ENCODE results near the gene GPN3. TPM values are rescaled to one million over a fixed set of nuclear protein-coding genes. Genes with fewer than 3 reads are reported as not detected.
A peak's percentile ranks its signal among the peaks of the same experiment; 100 is the strongest.

Gene GPN3
- total and polyA plus RNA-seq, 2 of the 13 experiments (the other 11 are each of a cell fraction or from before 2014, with no cell fraction given), result 28.7 to 29.5 TPM

- no peak for TF ChIP-seq PRDM15 (CRISPR knock-in tag; IDR thresholded peaks at IDR 0.05)
- peak; percentile 50 for TF ChIP-seq ZEB1 (IDR thresholded peaks at IDR 0.05; ENCODE audit: insufficient replicate concordance, low read depth)
- no peak for TF ChIP-seq ATF7 (IDR thresholded peaks at IDR 0.05)
- no peak for TF ChIP-seq ATF7 (CRISPR knock-in tag; IDR thresholded peaks at IDR 0.05)
- 0 out of 2 replicates have a peak, but pooled peaks have one; percentile 54 for TF ChIP-seq RNF219 (CRISPR knock-in tag; IDR thresholded peaks at IDR 0.05)
- no peak; the same call in 1 of the 2 replicates for TF ChIP-seq ZBTB8A (CRISPR knock-in tag; IDR thresholded peaks at IDR 0.05; ENCODE audit: borderline replicate concordance, low read depth)
- peak; percentile 87 for TF ChIP-seq TGIF2 (CRISPR knock-in tag; IDR thresholded peaks at IDR 0.05)
- TF ChIP-seq ZNF30 (CRISPR knock-in tag; IDR thresholded peaks at IDR 0.05), result peak; percentile 87; the same call in 1 of the 2 replicates
- TF ChIP-seq ZNF432 (CRISPR knock-in tag; IDR thresholded peaks at IDR 0.05; ENCODE audit: borderline replicate concordance), result 0 out of 2 replicates have a peak, but pooled peaks have one; percentile 62
- TF ChIP-seq SOX6 (IDR thresholded peaks at IDR 0.05), result no peak
- peak; percentile 36; the same call in 1 of the 2 replicates for TF ChIP-seq SOX6 (CRISPR knock-in tag; IDR thresholded peaks at IDR 0.05)
- TF ChIP-seq GTF2F1 (IDR thresholded peaks at IDR 0.05; ENCODE audit: low read length), result no peak
- TF ChIP-seq ZNF772 (CRISPR knock-in tag; IDR thresholded peaks at IDR 0.05), result peak; percentile 30; the same call in 1 of the 2 replicates
- 0 out of 2 replicates have a peak, but pooled peaks have one; percentile 67 for TF ChIP-seq BCL3 (CRISPR knock-in tag; IDR thresholded peaks at IDR 0.05)
- TF ChIP-seq AHDC1 (CRISPR knock-in tag; IDR thresholded peaks at IDR 0.05; ENCODE audit: borderline replicate concordance), result peak; percentile 41; the same call in 1 of the 2 replicates
Measured at GRCh38 chr12:110403146-110403975, 64.7 kb downstream of the GPN3 start, which contains the start of gene ANAPC7 (continued).

Data from HepG2 (cell line).